GM12872 (cell line): ENCODE data around the gene POLE3.

Experiments
- CTCF ChIP-seq: IDR thresholded peaks from 3 replicates; pipeline ENCODE4 v1.5.1; 2011; ENCODE audit warnings: low read depth, mild to moderate bottlenecking, low read length, moderate library complexity; ENCODE audit not compliant: insufficient read depth

Gene POLE3

DNA sequence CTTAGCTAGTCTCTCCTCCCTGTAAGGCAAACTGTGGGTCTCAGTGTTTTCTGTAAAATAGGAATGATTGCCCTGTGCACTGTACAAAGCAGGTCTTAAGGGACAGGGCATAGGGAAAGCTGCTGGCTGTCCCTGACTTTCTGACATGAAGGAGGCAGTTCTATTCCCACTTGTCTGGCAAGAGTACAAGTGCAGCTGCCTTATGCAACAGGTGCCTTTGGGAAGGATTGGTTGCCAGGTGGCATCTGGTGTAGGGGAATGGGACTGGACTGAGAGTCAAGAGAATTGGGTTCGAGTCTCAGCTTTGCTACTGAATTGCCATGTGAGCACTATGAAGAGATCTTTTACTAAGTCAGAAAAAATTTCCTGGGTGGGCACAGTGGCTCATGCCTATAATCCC is 51.1 kb downstream of the POLE3 start:
- TF ChIP-seq CTCF = no peak
